GM18907 (cell line): Measurements from ENCODE around the gene NFXL1.
A peak's percentile ranks its signal among the peaks of the same experiment; 100 is the strongest.
"Not testable (repeated sequence)": the region's sequence is repeated elsewhere in the genome, so short reads cannot be mapped to it uniquely, and the experiment has no call there.

ENCODE experiments used
- ATAC-seq: cut with Tn5 transposase; IDR thresholded peaks from one replicate; pipeline ENCODE4 v1.9.1; 2021; ENCODE audit warnings: mild to moderate bottlenecking, moderate library complexity; ENCODE audit not compliant: unreplicated experiment

NFXL1 gene

GRCh38 chr4:47914220-47914925, at the start of gene NFXL1:
TSS of gene NFXL1 (minus strand) at chr4:47914583. CDS start at chr4:47914203, 380 bp downstream.
- ATAC-seq = peak; percentile 99

- no peak for ATAC-seq
Measured at GRCh38 chr4:47954677-47955076, 40.3 kb upstream of the NFXL1 start.

- no peak for ATAC-seq
Measured at GRCh38 chr4:47954245-47954644, 39.9 kb upstream of the NFXL1 start.

GRCh38 chr4:47945930-47946726, 31.7 kb upstream of the NFXL1 start:
- no peak for ATAC-seq

GRCh38 chr4:47942081-47942819, 27.9 kb upstream of the NFXL1 start:
- ATAC-seq = no peak

GRCh38 chr4:47939456-47939855, 25.1 kb upstream of the NFXL1 start:
- ATAC-seq = no peak

- no peak for ATAC-seq
Measured at GRCh38 chr4:47936336-47936735, 22.0 kb upstream of the NFXL1 start.

- ATAC-seq = peak; percentile 74
Measured at GRCh38 chr4:47933840-47934239, 19.5 kb upstream of the NFXL1 start.

GRCh38 chr4:47930971-47931804, 16.8 kb upstream of the NFXL1 start:
- ATAC-seq = no peak

GRCh38 chr4:47929682-47930201, 15.4 kb upstream of the NFXL1 start:
- ATAC-seq = no peak

GRCh38 chr4:47926667-47927258, 12.4 kb upstream of the NFXL1 start:
- ATAC-seq = peak; percentile 96

- ATAC-seq = not testable (repeated sequence)
Measured at GRCh38 chr4:47923261-47923608, 8.9 kb upstream of the NFXL1 start.

- ATAC-seq = not testable (repeated sequence)
Measured at GRCh38 chr4:47922436-47923260, 8.3 kb upstream of the NFXL1 start.

GRCh38 chr4:47917163-47917562, 2.8 kb upstream of the NFXL1 start:
- not testable (repeated sequence) for ATAC-seq

- ATAC-seq = no peak
Measured at GRCh38 chr4:47915378-47915777, 995 bp upstream of the NFXL1 start.

GRCh38 chr4:47914926-47915237, 499 bp upstream of the NFXL1 start:
- peak; percentile 34 for ATAC-seq

GRCh38 chr4:47913861-47914219, 543 bp downstream of the NFXL1 start:
- ATAC-seq = peak; percentile 35

- ATAC-seq = no peak
Measured at GRCh38 chr4:47913330-47913729, 1.1 kb downstream of the NFXL1 start.

GRCh38 chr4:47907089-47907646, 7.2 kb downstream of the NFXL1 start:
- no peak for ATAC-seq
